ENCODE results near the gene PRTFDC1. TPM values are rescaled to one million over a fixed set of nuclear protein-coding genes. Genes with fewer than 3 reads are reported as not detected.

The PRTFDC1 gene
- total and polyA plus RNA-seq, 2 of the 8 experiments (the other 6 are each of a cell fraction or from before 2014, with no cell fraction given), result 5.9 to 6.6 TPM

DNA sequence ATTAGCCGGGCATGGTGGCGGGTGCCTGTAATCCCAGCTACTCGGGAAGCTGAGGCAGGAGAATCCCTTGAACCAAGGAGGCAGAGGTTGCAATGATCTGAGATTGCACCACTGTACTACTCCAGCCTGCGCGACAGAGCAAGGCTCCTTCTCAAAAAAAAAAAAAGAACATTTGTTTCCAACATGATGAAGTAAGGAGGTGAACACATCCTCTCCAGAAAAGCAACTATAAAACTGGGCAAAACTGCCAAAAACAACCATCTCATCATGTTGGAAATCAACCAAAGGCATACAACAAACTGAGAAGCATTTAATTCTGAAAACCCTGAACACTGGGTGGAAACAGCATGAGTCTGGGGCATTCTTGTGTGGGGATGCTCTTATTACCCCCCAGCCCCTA, 14.3 kb downstream of the PRTFDC1 start:
- H4K20me1 ChIP-seq (replicated peaks in 1 of 2; ENCODE audit: control insufficient read depth in 1 of 2, insufficient read depth in 2 of 2, low read length in 2 of 2), result no peaks in the 10 kb centered on the region
- no peak overlapping the region for H4K8ac ChIP-seq (ENCODE audit: extremely low read depth, insufficient read depth, low read length)
- no peak overlapping the region for H4K91ac ChIP-seq (replicated peaks; ENCODE audit: insufficient read length, low read length)
- H3K27me3 ChIP-seq (replicated peaks in 1 of 4; ENCODE audit: control insufficient read depth in 3 of 4, extremely low read depth in 1 of 4, insufficient read depth in 3 of 4, low read length in 3 of 4), result no peaks in the 10 kb centered on the region
- no peak overlapping the region for H3K4me2 ChIP-seq (ENCODE audit: insufficient read depth in 1 of 2, low read depth in 2 of 2, low read length in 2 of 2)
- no peak overlapping the region for H3K4ac ChIP-seq (replicated peaks; ENCODE audit: insufficient read length, low read depth, low read length)
- H3K9ac ChIP-seq (replicated peaks in 1 of 4; ENCODE audit: extremely low read depth in 1 of 4, low read depth in 3 of 4, low read length in 3 of 4), result no peak overlapping the region
- H2BK120ac ChIP-seq (replicated peaks; ENCODE audit: low read depth, low read length), result no peak overlapping the region
- no peaks in the 10 kb centered on the region for H3K79me2 ChIP-seq (ENCODE audit: control insufficient read depth in 1 of 2, insufficient read depth in 2 of 2, low read length in 2 of 2)
- ChIA-PET CTCF (ENCODE audit: partially characterized antibody) (interaction anchor here (2.4 kb wide), 1 partner anchor 33 kb away, joined by 9 read pairs; no protein-coding TSS in a partner anchor), POLR2A (ENCODE audit: partially characterized antibody) (interaction anchor here (1.8 kb wide), 1 partner anchor 14 kb away, joined by 8 read pairs; the partner anchor contains the start of gene PRTFDC1)
- H2BK15ac ChIP-seq (ENCODE audit: low read length), result no peak overlapping the region
- H3K56ac ChIP-seq (replicated peaks; ENCODE audit: insufficient read length, low read depth, low read length), result no peak overlapping the region
- H4K5ac ChIP-seq (ENCODE audit: insufficient read length, low read depth, low read length), result no peak overlapping the region
- no peak overlapping the region for H3K18ac ChIP-seq (ENCODE audit: extremely low read depth, low read length)
- H3K4me1 ChIP-seq (replicated peaks in 1 of 4; ENCODE audit: control insufficient read depth in 3 of 4, insufficient read depth in 4 of 4, low read length in 3 of 4), result no peaks in the 10 kb centered on the region
- no peaks in the 10 kb centered on the region for H3K23me2 ChIP-seq (ENCODE audit: low read depth, low read length)
- no peak overlapping the region for H2BK12ac ChIP-seq (ENCODE audit: low read depth, low read length)
- H3K36me3 ChIP-seq (ENCODE audit: control insufficient read depth in 2 of 4, insufficient read depth in 4 of 4, low read length in 3 of 4), result no peaks in the 10 kb centered on the region
- no peak overlapping the region for H3K27ac ChIP-seq (ENCODE audit: low read depth, low read length)
- FAIRE-seq (no peak), DNase-seq (ENCODE audit: low read depth in 1 of 2, low spot score in 2 of 2) (no peak)
- H2AFZ ChIP-seq (ENCODE audit: low read length), result no peak overlapping the region
- H3K4me3 ChIP-seq (ENCODE audit: extremely low read depth in 1 of 4, insufficient read depth in 2 of 4, low read depth in 3 of 4, low read length in 4 of 4), result no peak overlapping the region
- H2BK5ac ChIP-seq (ENCODE audit: low read depth, low read length), result no peak overlapping the region
- 88% methylated on average over 5 of the region's 5 CpGs; no CpG with 5 or more reads in 1 of the 2 experiments for WGBS, 2 experiments (ENCODE audit: extremely low coverage in 1 of 2, insufficient coverage in 1 of 2, insufficient read length in 1 of 2, insufficient replicate concordance in 2 of 2, low coverage in 1 of 2, low lambda C conversion rate in 2 of 2, missing lambda C conversion rate in 1 of 2)
- no peak overlapping the region for H3K14ac ChIP-seq (ENCODE audit: insufficient read length)
- H3K79me1 ChIP-seq (ENCODE audit: low read depth, low read length), result no peaks in the 10 kb centered on the region
- no peak overlapping the region for H2AK5ac ChIP-seq (ENCODE audit: low read depth, low read length)
- H3K9me3 ChIP-seq (ENCODE audit: insufficient read depth in 2 of 2, low read depth in 1 of 2, low read length in 1 of 2), result no peaks in the 10 kb centered on the region
- H2BK20ac ChIP-seq (ENCODE audit: low read length), result no peak overlapping the region
- H3K23ac ChIP-seq (ENCODE audit: insufficient read length), result no peak overlapping the region
- TF ChIP-seq EP300 (IDR thresholded peaks at IDR 0.05; ENCODE audit: borderline replicate concordance in 1 of 2, low read depth in 2 of 2, low read length in 2 of 2) (no peak), TEAD4 (IDR thresholded peaks at IDR 0.05; ENCODE audit: low read depth, low read length) (no peak), EGR1 (IDR thresholded peaks at IDR 0.05; ENCODE audit: borderline replicate concordance, low read depth, low read length) (no peak), TAF7 (optimal IDR thresholded peaks at IDR 0.05; ENCODE audit: borderline replicate concordance, low read depth, low read length) (no peak), JUN (IDR thresholded peaks at IDR 0.05; ENCODE audit: low read depth, low read length) (no peak), TAF1 (IDR thresholded peaks at IDR 0.05; ENCODE audit: low read depth, low read length) (no peak), SIN3A (conservative IDR thresholded peaks at IDR 0.05 in 1 of 2, IDR thresholded peaks at IDR 0.05 in 1 of 2; ENCODE audit: low read depth in 1 of 2, low read length in 2 of 2) (no peak), RBBP5 (IDR thresholded peaks at IDR 0.05; ENCODE audit: borderline replicate concordance, low read depth, low read length) (no peak), SP1 (IDR thresholded peaks at IDR 0.05; ENCODE audit: low read depth, low read length) (no peak), RFX5 (IDR thresholded peaks at IDR 0.05; ENCODE audit: borderline replicate concordance, low read depth, low read length) (no peak)
- TF ChIP-seq, protein P1, sequence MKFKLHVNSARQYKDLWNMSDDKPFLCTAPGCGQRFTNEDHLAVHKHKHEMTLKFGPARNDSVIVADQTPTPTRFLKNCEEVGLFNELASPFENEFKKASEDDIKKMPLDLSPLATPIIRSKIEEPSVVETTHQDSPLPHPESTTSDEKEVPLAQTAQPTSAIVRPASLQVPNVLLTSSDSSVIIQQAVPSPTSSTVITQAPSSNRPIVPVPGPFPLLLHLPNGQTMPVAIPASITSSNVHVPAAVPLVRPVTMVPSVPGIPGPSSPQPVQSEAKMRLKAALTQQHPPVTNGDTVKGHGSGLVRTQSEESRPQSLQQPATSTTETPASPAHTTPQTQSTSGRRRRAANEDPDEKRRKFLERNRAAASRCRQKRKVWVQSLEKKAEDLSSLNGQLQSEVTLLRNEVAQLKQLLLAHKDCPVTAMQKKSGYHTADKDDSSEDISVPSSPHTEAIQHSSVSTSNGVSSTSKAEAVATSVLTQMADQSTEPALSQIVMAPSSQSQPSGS (IDR thresholded peaks at IDR 0.05; ENCODE audit: low read length), result no peak

All from H1 (cell line).